Urinary bladder (tissue), 4 donors: ENCODE measurements around the gene MEIS1. TPM values are rescaled to one million over a fixed set of nuclear protein-coding genes. Genes with fewer than 3 reads are reported as not detected.

ENCODE experiments used
- DNase-seq: peaks from one replicate; pipeline ENCODE4 v3.0.0-alpha.2; 2015; ENCODE audit errors: extremely low spot score
- H3K27ac ChIP-seq: one replicate; pipeline ENCODE4 v1.5.1; 2013; ENCODE audit warnings: low read depth, mild to moderate bottlenecking, moderate library complexity
- H3K36me3 ChIP-seq: one replicate; pipeline ENCODE4 v1.6.1; 2013; ENCODE audit warnings: mild to moderate bottlenecking, moderate library complexity; ENCODE audit not compliant: insufficient read depth
- H3K4me1 ChIP-seq: one replicate; pipeline ENCODE4 v1.6.1; 2013; ENCODE audit warnings: mild to moderate bottlenecking, moderate library complexity; ENCODE audit not compliant: insufficient read depth
- H3K4me3 ChIP-seq: one replicate; pipeline ENCODE4 v1.5.1; 2013; ENCODE audit warnings: low read depth, low read length
- WGBS: extraction: QIAGEN DNeasy Blood & Tissue Kit; methylation state at CpG from one replicate; pipeline ENCODE4 v1.1.7; 2013; 5-methylcytosine and 5-hydroxymethylcytosine counted together
- polyA plus RNA-seq: library from polyadenylated mRNA; stranded (reverse); fragments of 200-250 nt; gene quantifications from one replicate; pipeline ENCODE4 v1.2.3, GENCODE V29; 2013
- total RNA-seq: library from RNA; depleted of rRNA; stranded (reverse); fragments of >200 nt; gene quantifications from one replicate; pipeline ENCODE4 v1.2.3, GENCODE V29; 2014
- donor health status: healthy with polysubstance abuse.
- donor health status: healthy.

MEIS1 gene
- total and polyA plus RNA-seq, 2 donors, result 46.5 to 213 TPM

DNA sequence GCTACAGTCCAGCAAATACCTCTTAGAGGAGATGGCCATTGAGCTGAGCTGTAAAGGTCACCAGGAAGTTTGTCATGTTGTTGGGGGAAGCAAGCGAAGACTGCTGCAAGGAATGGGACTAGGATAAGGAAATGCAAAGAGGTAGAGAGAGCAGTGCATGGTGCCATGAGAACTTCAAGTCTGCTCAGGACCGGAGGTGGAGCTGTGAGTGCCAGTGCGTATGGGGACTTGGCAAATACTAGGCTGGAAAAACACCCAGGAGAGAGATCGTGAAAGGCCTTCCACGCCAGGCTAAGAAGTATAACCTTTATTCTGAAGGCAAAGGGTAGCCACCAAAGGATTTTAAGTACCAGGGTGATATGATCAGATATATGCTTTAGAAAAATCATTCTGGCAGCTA lies 71.3 kb downstream of the MEIS1 start:
- Histone ChIP-seq H3K4me1 (peaks cover 2% of the 10 kb centered on the region), H3K36me3 (no peaks in the 10 kb centered on the region), H3K27ac (no peak overlapping the region), H3K4me3 (no peak overlapping the region)
- no peak for DNase-seq
- 80% methylated on average over 5 of the region's 5 CpGs for WGBS

DNA sequence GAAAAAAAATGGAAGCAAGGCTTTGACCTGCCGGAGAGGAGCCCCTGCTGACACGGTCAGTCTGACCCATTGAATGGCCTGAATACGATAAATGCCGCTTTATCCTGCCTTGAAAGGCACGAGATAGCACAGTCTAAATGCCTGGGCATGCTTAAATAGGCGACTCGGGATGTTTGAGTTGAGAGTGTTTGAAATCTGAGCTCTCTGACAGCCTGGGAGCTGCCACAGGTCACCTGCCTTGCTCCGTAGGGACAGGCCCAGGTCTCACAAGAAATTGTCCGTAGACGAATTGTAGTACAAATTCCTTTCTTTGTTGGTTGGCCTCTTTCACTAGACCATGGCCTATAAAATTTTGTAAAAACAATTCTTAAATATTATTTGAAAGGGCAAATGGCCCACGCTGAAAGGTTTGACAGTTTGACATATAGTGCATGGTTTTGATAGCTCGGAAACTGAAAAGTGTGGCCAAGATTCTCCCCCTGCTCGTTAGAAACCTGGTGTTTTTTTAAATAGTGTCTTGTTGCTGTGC lies 72.8 kb downstream of the MEIS1 start:
- H3K4me3 ChIP-seq, result no peak overlapping the region
- peaks cover 2% of the 10 kb centered on the region for H3K4me1 ChIP-seq

DNA sequence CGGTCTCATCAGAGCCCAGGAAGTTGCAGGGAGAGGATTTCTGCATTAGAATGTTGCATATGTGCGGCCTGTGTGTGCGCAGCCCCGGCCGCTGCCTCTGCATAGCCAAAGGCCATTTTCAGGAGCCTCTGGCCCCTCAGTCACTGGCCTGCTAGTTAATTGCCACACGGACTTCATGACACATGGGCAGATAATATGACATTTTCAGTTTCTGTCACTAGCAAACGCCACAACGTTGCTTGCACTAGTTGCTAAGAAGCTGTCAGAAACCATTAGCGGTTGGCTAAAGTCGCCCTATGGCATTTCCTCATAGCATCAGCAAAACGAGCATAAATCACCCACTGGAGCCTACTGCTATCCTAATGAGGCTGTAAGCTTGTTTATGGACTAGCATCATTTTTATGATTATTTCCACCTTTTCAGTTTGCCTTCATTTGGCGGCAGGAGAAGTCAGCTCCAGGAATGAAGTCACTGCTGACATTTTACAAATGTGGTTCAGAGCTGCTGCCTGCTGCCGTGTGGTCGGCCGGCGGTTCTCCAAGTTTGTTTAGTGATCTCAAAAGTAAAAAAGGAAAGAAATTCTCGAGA lies 73.7 kb downstream of the MEIS1 start:
- H3K27ac ChIP-seq, result no peak overlapping the region
- H3K4me1 ChIP-seq, result peaks cover 2% of the 10 kb centered on the region
- H3K36me3 ChIP-seq, result no peaks in the 10 kb centered on the region
- DNase-seq, result no peak
- H3K4me3 ChIP-seq, result no peak overlapping the region
- 30% methylated on average over 17 of the region's 17 CpGs for WGBS

More for the DNA sequence above, 72.8 kb downstream of the MEIS1 start:
- no peak for DNase-seq
- WGBS, result 22% methylated on average over 13 of the region's 13 CpGs
- H3K27ac ChIP-seq, result no peak overlapping the region
- no peaks in the 10 kb centered on the region for H3K36me3 ChIP-seq

GRCh38 chr2:66509326-66509811 lies 74.4 kb downstream of the MEIS1 start:
- DNase-seq, result no peak
- H3K27ac ChIP-seq, result no peak overlapping the region
- peaks cover 3% of the 10 kb centered on the region for H3K36me3 ChIP-seq
- peaks cover 2% of the 10 kb centered on the region for H3K4me1 ChIP-seq
- 57% methylated on average over 1 of the region's 1 CpG for WGBS
- H3K4me3 ChIP-seq, result no peak overlapping the region

GRCh38 chr2:66512626-66513025 lies 77.7 kb downstream of the MEIS1 start:
- peaks cover 4% of the 10 kb centered on the region for H3K36me3 ChIP-seq
- peaks cover 2% of the 10 kb centered on the region for H3K4me1 ChIP-seq
- no peak overlapping the region for H3K4me3 ChIP-seq
- H3K27ac ChIP-seq, result no peak overlapping the region
- DNase-seq, result no peak

DNA sequence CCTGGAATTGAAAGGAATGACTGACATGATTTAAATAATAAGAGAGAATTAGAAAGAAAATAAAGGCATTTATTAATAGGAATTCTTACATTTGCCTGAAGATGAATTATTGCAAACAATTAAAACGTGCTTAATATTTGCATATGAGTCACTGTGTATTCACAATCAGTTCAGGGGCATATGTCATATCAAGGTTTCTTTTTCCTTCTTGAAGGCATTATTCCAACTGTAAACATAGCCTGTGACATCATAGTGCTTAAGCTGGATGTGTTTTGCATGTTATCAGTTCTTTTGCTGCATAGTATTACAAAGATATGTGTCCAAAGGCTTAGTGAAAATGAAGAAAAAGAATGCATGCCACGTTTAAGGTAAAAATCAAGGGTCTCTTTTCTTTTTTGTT lies 80.8 kb downstream of the MEIS1 start:
- Histone ChIP-seq H3K4me1 (no peaks in the 10 kb centered on the region), H3K36me3 (peaks cover 4% of the 10 kb centered on the region), H3K4me3 (no peak overlapping the region), H3K27ac (no peak overlapping the region)
- 29% methylated on average over 2 of the region's 2 CpGs for WGBS
- no peak for DNase-seq

GRCh38 chr2:66516499-66516898 lies 81.6 kb downstream of the MEIS1 start:
- Histone ChIP-seq H3K4me1 (no peaks in the 10 kb centered on the region), H3K4me3 (no peak overlapping the region), H3K36me3 (peaks cover 4% of the 10 kb centered on the region), H3K27ac (no peak overlapping the region)
- DNase-seq, result no peak
- 92% methylated on average over 8 of the region's 8 CpGs for WGBS

DNA sequence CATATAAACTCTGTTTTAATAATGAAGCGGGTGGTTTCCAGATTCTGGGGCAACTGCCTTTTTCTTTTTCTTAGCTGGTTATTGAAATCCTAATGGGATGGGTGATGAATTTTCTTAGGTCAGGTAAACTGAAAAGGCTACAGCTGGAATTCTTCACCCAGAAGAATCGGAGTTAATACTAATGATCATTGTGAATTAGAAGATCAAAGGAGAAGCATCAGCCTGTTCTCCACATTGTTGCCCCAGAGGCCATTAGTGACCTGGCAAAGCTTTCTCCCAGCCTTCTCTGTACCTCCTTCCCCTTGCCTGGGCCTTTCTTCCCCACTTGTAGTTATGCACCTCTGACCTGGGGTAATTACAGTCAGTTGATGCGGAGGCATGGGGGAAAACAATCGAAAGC lies 82.8 kb downstream of the MEIS1 start:
- Histone ChIP-seq H3K4me3 (no peak overlapping the region), H3K36me3 (peaks cover 4% of the 10 kb centered on the region), H3K27ac (no peak overlapping the region), H3K4me1 (no peaks in the 10 kb centered on the region)
- WGBS, result 80% methylated on average over 4 of the region's 4 CpGs
- DNase-seq, result no peak

GRCh38 chr2:66519264-66519843 lies 84.4 kb downstream of the MEIS1 start:
- peaks cover 1% of the 10 kb centered on the region for H3K36me3 ChIP-seq
- no peak overlapping the region for H3K4me3 ChIP-seq
- no peak overlapping the region for H3K27ac ChIP-seq
- 85% methylated on average over 6 of the region's 6 CpGs for whole genome bisulfite sequencing
- no peak for DNase-seq
- H3K4me1 ChIP-seq, result no peaks in the 10 kb centered on the region

GRCh38 chr2:66521291-66521922 lies 86.5 kb downstream of the MEIS1 start:
- Histone ChIP-seq H3K4me3 (no peak overlapping the region), H3K36me3 (no peaks in the 10 kb centered on the region), H3K27ac (no peak overlapping the region), H3K4me1 (no peaks in the 10 kb centered on the region)
- 73% methylated on average over 7 of the region's 7 CpGs for WGBS
- DNase-seq, result no peak

DNA sequence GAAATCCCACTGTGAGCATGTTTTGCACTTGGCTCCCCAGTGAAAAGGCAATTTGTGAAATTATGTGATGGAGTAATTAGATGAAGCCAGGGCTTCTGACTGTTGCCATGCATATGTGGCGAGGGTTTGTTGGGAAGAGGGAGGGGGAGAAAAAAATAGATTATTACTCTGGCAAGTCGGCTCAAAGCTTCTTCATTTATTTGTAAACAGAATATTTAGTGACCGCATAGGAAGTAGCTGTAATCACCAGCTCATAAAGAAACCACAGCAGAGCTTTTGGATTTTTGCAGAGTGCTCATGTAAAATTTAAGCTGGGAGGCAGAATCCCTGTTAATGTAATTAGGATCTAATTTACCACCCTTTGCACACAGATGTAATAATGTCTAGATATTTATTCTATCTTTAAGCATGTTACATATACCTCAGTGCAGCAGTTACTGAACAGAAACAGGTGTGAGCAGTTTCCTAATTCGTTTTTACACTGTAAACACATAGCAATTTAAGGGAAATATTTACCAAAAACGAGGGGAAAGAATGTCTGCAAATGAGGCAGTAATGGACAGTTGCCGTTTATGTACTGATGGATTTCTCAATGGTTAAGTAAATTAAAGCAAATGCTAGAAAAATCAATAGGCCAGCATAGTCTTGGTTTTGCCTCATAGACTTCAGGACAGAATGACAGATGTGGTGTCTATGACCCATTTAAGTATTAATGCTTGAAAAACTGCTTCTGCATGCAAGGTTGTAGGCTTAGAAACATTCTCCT lies 87.9 kb downstream of the MEIS1 start:
- Histone ChIP-seq H3K4me3 (no peak overlapping the region), H3K27ac (no peak overlapping the region), H3K4me1 (no peaks in the 10 kb centered on the region), H3K36me3 (no peaks in the 10 kb centered on the region)
- no peak for DNase-seq
- WGBS, result 30% methylated on average over 6 of the region's 6 CpGs

GRCh38 chr2:66523377-66523969 lies 88.5 kb downstream of the MEIS1 start:
- H3K4me1 ChIP-seq, result no peaks in the 10 kb centered on the region
- H3K27ac ChIP-seq, result no peak overlapping the region
- H3K36me3 ChIP-seq, result no peaks in the 10 kb centered on the region

DNA sequence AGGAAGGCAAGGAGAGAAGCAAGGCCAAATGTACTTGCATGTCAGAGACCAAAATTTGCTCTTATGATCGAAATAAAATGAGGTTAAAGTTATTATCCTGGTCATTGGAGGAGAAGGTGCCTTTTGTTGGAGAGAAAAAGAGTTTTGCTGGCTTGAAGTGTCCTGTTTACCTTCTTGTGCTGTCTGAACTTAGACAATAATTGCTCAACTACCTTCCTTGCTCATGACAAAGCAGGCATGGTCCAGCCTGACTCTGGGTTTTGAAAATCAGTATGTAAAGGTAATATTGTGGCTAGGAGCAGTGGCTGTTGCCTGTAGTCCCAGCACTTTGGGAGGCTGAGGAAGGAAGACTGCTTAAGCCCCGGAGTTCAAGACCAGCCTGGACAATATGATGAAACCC lies 89.1 kb downstream of the MEIS1 start:
- H3K4me3 ChIP-seq, result no peak overlapping the region
- no peak overlapping the region for H3K27ac ChIP-seq
- DNase-seq, result no peak
- 90% methylated on average over 2 of the region's 2 CpGs for WGBS
- H3K4me1 ChIP-seq, result no peaks in the 10 kb centered on the region
- no peaks in the 10 kb centered on the region for H3K36me3 ChIP-seq

More at GRCh38 chr2:66523377-66523969, 88.5 kb downstream of the MEIS1 start:
- H3K4me3 ChIP-seq, result no peak overlapping the region
- DNase-seq, result no peak
- WGBS, result 80% methylated on average over 5 of the region's 5 CpGs
